HepG2 (cell line): ENCODE measurements around the gene RNF213. TPM values are rescaled to one million over a fixed set of nuclear protein-coding genes. Genes with fewer than 3 reads are reported as not detected.

Experiments
- ARID5B ChIP-seq: IDR thresholded peaks from 2 replicates; pipeline ENCODE4 v1.4.0; 2020; ENCODE audit warnings: mild to moderate bottlenecking, missing genetic modification reagents
- ATF7 ChIP-seq, 2 experiments: fragments of 450-650 bp in 1 of 2; sonication (generic) in 1 of 2; formaldehyde crosslinking in 1 of 2; IDR thresholded peaks; 2 replicates each; pipeline versions ENCODE4 v1.4.0 to v1.6.1; 2016 to 2020; ENCODE audit warnings: antibody characterized with exemption in 1 of 2, mild to moderate bottlenecking in 1 of 2, missing genetic modification reagents in 1 of 2
- FOSL1 ChIP-seq: sonication (generic); formaldehyde crosslinking; IDR thresholded peaks from 2 replicates; pipeline ENCODE4 v1.9.0; 2021; ENCODE audit warnings: missing genetic modification reagents, borderline replicate concordance
- MXD4 ChIP-seq: IDR thresholded peaks from 2 replicates; pipeline ENCODE4 v1.6.1; 2016; ENCODE audit warnings: mild to moderate bottlenecking, missing biosample characterization, missing genetic modification reagents
- MYC ChIP-seq: sonication (generic); formaldehyde crosslinking; IDR thresholded peaks from 2 replicates; pipeline ENCODE4 v1.9.0; 2021; ENCODE audit warnings: missing genetic modification reagents, borderline replicate concordance
- ZGPAT ChIP-seq: IDR thresholded peaks from 2 replicates; pipeline ENCODE4 v1.6.1; 2016; ENCODE audit warnings: mild to moderate bottlenecking
- ZKSCAN5 ChIP-seq: sonication (generic); formaldehyde crosslinking; IDR thresholded peaks from 2 replicates; pipeline ENCODE4 v1.5.1; 2020; ENCODE audit warnings: mild to moderate bottlenecking, missing genetic modification reagents
- ZNF414 ChIP-seq: sonication (generic); formaldehyde crosslinking; IDR thresholded peaks from 2 replicates; pipeline ENCODE4 v1.5.0; 2020; ENCODE audit warnings: missing genetic modification reagents
- ZNF781 ChIP-seq: sonication (generic); formaldehyde crosslinking; IDR thresholded peaks from 2 replicates; pipeline ENCODE4 v1.5.1; 2020; ENCODE audit warnings: borderline replicate concordance, mild to moderate bottlenecking, missing genetic modification reagents; ENCODE audit errors: not compliant biosample characterization
- ZNF83 ChIP-seq: sonication (generic); formaldehyde crosslinking; IDR thresholded peaks from 2 replicates; pipeline ENCODE4 v1.4.0; 2020; ENCODE audit warnings: missing genetic modification reagents, mild to moderate bottlenecking, borderline replicate concordance
- polyA plus RNA-seq, 8 experiments: library from polyadenylated mRNA; depleted of rRNA in 3 of 8; stranded (reverse) in 7 of 8; unstranded in 1 of 8; fragments of >200 nt; fragmentation: Illumina TruSeq in 4 of 8; extraction: Trizol in 4 of 8; gene quantifications; 2 replicates each; pipeline versions ENCODE4 v1.2.1 to v1.2.3, GENCODE V29; 2011 to 2016; ENCODE audit warnings: low read depth in 4 of 8, missing spikeins in 1 of 8, mixed read lengths in 1 of 8; ENCODE audit not compliant: insufficient read depth in 1 of 8
- total RNA-seq, 5 experiments: library from RNA; depleted of rRNA; stranded (reverse); fragments of >200 nt; fragmentation: Illumina TruSeq; extraction: Trizol; gene quantifications; 2 replicates each; pipeline ENCODE4 v1.2.3, GENCODE V29; 2016; ENCODE audit warnings: low read depth in 1 of 5
- TF ChIP-seq, protein P1 (sequence below): IDR thresholded peaks from 2 replicates; pipeline ENCODE4 v1.6.1; 2012; ENCODE audit warnings: inconsistent platforms
- TF ChIP-seq, protein P2 (sequence below): sonication (generic); formaldehyde crosslinking; IDR thresholded peaks from 2 replicates; pipeline ENCODE4 v1.4.0; 2020; ENCODE audit warnings: missing genetic modification reagents, borderline replicate concordance
- TF ChIP-seq, protein P3 (sequence below): sonication (generic); formaldehyde crosslinking; IDR thresholded peaks from 2 replicates; pipeline ENCODE4 v1.4.0; 2020; ENCODE audit warnings: missing genetic modification reagents; ENCODE audit errors: not compliant biosample characterization
- TF ChIP-seq, protein P4 (sequence below): sonication (generic); formaldehyde crosslinking; IDR thresholded peaks from 2 replicates; pipeline ENCODE4 v1.8.0; 2022; ENCODE audit warnings: low read depth, missing genetic modification reagents

The RNF213 gene
- total and polyA plus RNA-seq, 2 of the 13 experiments (the other 11 are each of a cell fraction or from before 2014, with no cell fraction given), result 38.6 to 38.7 TPM

DNA sequence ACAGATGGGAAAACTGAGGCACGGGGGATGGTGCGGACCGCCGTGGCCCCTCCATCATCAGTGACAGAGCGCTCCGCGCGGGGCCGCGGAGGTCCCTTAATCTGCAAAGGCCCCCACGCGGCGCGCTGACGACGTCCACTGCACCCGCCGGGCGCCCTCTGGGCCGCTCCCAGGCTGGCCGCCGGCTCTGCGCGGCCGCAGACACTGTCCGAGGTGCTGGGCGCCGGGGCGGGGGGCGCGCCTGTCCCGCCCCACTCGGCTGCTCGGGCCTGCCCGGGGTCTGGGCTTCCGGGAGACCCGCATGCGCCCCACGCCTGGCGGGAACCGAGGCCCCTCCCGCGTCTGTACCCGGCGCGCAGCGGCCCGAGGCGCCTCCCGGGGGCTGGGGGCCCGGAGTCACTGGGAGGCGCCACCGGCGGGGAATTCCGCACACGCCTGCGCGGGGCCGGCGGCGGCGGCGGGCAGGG, 550 bp upstream of the RNF213 start (continued):
- TF ChIP-seq ARID5B (CRISPR knock-in tag) (0 out of 2 replicates have a peak, but pooled peaks have one; percentile 12), ZGPAT (CRISPR knock-in tag) (no peak), MYC (CRISPR knock-in tag) (peak; percentile 62), FOSL1 (0 out of 2 replicates have a peak, but pooled peaks have one; percentile 43), ZKSCAN5 (no peak), ZNF83 (0 out of 2 replicates have a peak, but pooled peaks have one; percentile 22), ATF7 (IDR thresholded peaks at IDR 0.05) (no peak), ATF7 (CRISPR knock-in tag; IDR thresholded peaks at IDR 0.05) (no peak), ZNF781 (CRISPR knock-in tag) (no peak), MXD4 (CRISPR knock-in tag) (0 out of 2 replicates have a peak, but pooled peaks have one; percentile 55), ZNF414 (CRISPR knock-in tag) (no peak)
- TF ChIP-seq, protein P1, sequence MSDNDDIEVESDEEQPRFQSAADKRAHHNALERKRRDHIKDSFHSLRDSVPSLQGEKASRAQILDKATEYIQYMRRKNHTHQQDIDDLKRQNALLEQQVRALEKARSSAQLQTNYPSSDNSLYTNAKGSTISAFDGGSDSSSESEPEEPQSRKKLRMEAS, result peak; percentile 77
- TF ChIP-seq, protein P2, sequence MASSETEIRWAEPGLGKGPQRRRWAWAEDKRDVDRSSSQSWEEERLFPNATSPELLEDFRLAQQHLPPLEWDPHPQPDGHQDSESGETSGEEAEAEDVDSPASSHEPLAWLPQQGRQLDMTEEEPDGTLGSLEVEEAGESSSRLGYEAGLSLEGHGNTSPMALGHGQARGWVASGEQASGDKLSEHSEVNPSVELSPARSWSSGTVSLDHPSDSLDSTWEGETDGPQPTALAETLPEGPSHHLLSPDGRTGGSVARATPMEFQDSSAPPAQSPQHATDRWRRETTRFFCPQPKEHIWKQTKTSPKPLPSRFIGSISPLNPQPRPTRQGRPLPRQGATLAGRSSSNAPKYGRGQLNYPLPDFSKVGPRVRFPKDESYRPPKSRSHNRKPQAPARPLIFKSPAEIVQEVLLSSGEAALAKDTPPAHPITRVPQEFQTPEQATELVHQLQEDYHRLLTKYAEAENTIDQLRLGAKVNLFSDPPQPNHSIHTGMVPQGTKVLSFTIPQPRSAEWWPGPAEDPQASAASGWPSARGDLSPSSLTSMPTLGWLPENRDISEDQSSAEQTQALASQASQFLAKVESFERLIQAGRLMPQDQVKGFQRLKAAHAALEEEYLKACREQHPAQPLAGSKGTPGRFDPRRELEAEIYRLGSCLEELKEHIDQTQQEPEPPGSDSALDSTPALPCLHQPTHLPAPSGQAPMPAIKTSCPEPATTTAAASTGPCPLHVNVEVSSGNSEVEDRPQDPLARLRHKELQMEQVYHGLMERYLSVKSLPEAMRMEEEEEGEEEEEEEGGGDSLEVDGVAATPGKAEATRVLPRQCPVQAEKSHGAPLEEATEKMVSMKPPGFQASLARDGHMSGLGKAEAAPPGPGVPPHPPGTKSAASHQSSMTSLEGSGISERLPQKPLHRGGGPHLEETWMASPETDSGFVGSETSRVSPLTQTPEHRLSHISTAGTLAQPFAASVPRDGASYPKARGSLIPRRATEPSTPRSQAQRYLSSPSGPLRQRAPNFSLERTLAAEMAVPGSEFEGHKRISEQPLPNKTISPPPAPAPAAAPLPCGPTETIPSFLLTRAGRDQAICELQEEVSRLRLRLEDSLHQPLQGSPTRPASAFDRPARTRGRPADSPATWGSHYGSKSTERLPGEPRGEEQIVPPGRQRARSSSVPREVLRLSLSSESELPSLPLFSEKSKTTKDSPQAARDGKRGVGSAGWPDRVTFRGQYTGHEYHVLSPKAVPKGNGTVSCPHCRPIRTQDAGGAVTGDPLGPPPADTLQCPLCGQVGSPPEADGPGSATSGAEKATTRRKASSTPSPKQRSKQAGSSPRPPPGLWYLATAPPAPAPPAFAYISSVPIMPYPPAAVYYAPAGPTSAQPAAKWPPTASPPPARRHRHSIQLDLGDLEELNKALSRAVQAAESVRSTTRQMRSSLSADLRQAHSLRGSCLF (CRISPR knock-in tag), result no peak
- TF ChIP-seq, protein P3, sequence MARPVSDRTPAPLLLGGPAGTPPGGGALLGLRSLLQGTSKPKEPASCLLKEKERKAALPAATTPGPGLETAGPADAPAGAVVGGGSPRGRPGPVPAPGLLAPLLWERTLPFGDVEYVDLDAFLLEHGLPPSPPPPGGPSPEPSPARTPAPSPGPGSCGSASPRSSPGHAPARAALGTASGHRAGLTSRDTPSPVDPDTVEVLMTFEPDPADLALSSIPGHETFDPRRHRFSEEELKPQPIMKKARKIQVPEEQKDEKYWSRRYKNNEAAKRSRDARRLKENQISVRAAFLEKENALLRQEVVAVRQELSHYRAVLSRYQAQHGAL (CRISPR knock-in tag), result peak; percentile 76
- TF ChIP-seq, protein P4, sequence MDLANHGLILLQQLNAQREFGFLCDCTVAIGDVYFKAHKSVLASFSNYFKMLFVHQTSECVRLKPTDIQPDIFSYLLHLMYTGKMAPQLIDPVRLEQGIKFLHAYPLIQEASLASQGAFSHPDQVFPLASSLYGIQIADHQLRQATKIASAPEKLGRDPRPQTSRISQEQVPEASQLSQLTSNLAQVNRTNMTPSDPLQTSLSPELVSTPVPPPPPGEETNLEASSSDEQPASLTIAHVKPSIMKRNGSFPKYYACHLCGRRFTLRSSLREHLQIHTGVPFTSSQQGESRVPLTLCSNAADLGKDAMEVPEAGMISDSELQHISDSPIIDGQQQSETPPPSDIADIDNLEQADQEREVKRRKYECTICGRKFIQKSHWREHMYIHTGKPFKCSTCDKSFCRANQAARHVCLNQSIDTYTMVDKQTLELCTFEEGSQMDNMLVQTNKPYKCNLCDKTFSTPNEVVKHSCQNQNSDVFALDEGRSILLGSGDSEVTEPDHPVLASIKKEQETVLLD (CRISPR knock-in tag), result peak; percentile 98
